ENCODE results near the gene FCGR3B.
"Not testable (repeated sequence)": the region's sequence is repeated elsewhere in the genome, so short reads cannot be mapped to it uniquely, and the experiment has no call there.

FCGR3B gene

GRCh38 chr1:161605024-161605423 lies 26.0 kb downstream of the FCGR3B start:
- not testable (repeated sequence) for ATAC-seq

- not testable (repeated sequence) for ATAC-seq
Observed at GRCh38 chr1:161597077-161597476, 33.9 kb downstream of the FCGR3B start.

GRCh38 chr1:161595583-161595982 lies 35.4 kb downstream of the FCGR3B start:
- not testable (repeated sequence) for ATAC-seq

GRCh38 chr1:161595173-161595572 lies 35.8 kb downstream of the FCGR3B start:
- ATAC-seq, result not testable (repeated sequence)

GRCh38 chr1:161594269-161594984 lies 36.5 kb downstream of the FCGR3B start:
- not testable (repeated sequence) for ATAC-seq

GRCh38 chr1:161593092-161593755 lies 37.8 kb downstream of the FCGR3B start:
- ATAC-seq, result not testable (repeated sequence)

GRCh38 chr1:161592586-161592985 lies 38.4 kb downstream of the FCGR3B start:
- ATAC-seq, result peak in 1 of 2 donors; percentile 20

- not testable (repeated sequence) for ATAC-seq
Observed at GRCh38 chr1:161589920-161590319, 41.1 kb downstream of the FCGR3B start.

- not testable (repeated sequence) for ATAC-seq
Observed at GRCh38 chr1:161589365-161589764, 41.6 kb downstream of the FCGR3B start.

GRCh38 chr1:161588596-161588995 lies 42.4 kb downstream of the FCGR3B start:
- not testable (repeated sequence) for ATAC-seq

- not testable (repeated sequence) for ATAC-seq
Observed at GRCh38 chr1:161582882-161583281, 48.1 kb downstream of the FCGR3B start.

- not testable (repeated sequence) for ATAC-seq
Observed at GRCh38 chr1:161580879-161581537, 50.0 kb downstream of the FCGR3B start.

GRCh38 chr1:161579856-161580507 lies 51.0 kb downstream of the FCGR3B start:
- not testable (repeated sequence) for ATAC-seq

- ATAC-seq, result not testable (repeated sequence)
Observed at GRCh38 chr1:161576676-161577075, 54.3 kb downstream of the FCGR3B start.

All from activated CD4-positive, CD25-positive, alpha-beta regulatory T cell treated with anti-CD3 and anti-CD28 coated beads, Interleukin-2, amount 50 U/mL, for 24 hours (primary cell).